Stimulated activated CD4-positive, alpha-beta T cell treated with anti-CD3 and anti-CD28 coated beads, Interleukin-4, amount 100 ng/mL, for 24 hours (primary cell): ENCODE results near the gene PTGR2.
"Not testable (repeated sequence)": the region's sequence is repeated elsewhere in the genome, so short reads cannot be mapped to it uniquely, and the experiment has no call there.

Experiments
- DNase-seq: peaks from one replicate; pipeline ENCODE4 v3.0.0-alpha.2; 2020

PTGR2 gene

DNA sequence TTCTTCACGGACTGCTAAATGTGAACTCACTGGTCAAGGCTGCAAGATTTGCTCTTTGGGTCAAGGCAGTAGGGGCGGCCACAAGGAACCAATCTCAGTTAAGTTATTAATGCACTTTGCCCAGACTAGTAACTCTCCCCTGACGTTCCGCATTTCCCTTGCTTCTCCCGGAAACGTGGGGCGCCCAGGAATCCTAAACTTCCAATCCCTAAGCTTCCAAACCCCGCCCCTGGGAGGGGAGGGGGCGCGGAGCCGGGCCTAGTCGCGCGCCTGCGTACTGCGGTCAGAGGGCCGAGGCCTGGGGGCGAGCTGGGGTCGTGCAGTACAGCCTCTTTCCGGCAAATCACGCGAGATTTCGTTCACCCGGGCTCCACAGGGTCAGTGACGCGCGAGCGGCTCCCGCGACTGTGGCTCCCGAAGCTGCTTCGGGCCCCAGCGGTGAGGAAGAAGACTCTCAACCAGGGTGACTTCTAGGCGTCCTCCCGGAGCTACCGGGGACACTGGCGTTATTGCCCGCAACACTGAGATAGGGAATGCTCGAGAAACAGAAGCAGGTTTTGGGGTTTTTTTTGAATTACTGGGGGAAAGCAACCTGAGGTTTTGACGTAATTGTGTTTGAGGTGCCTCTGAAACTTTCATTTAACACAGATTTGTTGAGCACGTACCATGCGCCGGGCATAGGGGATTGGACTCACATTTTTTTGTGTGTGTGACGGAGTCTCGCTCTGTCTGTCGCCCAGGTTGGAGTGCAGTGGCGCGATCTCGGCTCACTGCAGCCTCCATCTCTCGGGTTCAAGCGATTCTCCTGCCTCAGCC, at the start of gene PTGR2:
TSS of gene PTGR2 (plus strand) at position 265 of the 816 bp plus-strand sequence. CDS start 7,032 bp downstream, outside the sequence.
- DNase-seq: peak; percentile 89

DNA sequence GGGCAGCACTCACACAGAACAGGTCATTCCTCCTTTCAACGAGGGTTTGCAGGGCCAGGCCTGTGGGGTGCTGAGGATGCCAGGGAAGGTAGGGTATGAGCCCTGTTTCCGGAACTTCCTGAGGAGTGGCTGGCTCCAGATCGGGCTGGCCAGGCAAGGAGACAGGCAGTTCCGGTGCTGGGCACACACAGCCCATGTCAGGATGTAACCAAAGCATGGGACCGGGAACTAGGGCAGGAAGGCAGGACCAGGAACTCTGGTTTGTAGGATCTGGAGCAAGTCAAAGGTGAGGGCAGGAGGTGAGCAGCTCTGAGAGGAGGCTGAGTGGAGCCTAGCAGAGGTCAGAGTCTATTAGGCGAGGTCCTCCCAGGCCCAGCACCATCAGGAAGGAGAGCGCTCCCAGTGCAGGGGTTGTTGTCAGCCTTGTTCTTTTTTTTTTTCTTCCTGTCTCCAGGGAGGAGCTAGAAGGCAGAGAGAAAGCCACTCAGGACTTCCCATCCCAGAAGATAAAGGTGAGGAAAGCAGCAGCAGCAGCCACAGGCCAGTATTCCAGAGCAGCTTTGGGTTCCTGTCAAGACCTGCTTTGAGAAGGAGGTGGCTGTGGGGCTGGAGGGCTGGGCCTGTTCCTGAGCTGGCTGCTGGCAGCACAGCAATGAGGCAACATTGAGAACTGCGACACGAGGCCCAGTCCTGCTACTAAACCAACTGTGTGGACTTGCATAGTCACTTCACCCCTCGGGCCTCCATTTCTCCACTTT, 49.0 kb upstream of the PTGR2 start:
- DNase-seq: no peak

GRCh38 chr14:73804636-73805035, 47.0 kb upstream of the PTGR2 start:
- DNase-seq: no peak

- DNase-seq: no peak
Observed at GRCh38 chr14:73807457-73807856, 44.2 kb upstream of the PTGR2 start.

DNA sequence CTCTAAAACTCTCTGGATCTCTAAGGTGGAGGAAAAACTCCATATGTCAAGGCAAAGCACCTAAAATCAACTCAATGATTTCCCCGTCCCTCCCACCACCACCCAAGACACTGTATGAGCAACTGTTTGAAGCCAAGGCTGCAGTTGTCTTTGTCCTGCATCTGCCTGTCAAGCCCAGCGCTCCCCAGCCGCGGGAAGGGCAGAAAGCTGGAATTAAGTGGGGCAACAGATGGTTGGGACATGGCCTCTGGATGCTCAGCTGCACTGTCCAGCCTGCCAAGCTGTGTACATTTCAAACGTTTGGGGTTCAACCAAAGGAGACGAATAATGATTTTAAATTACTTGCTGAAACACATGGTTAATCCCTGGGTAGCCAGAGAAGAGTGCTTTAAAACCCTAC, 42.2 kb upstream of the PTGR2 start:
- DNase-seq: no peak

DNA sequence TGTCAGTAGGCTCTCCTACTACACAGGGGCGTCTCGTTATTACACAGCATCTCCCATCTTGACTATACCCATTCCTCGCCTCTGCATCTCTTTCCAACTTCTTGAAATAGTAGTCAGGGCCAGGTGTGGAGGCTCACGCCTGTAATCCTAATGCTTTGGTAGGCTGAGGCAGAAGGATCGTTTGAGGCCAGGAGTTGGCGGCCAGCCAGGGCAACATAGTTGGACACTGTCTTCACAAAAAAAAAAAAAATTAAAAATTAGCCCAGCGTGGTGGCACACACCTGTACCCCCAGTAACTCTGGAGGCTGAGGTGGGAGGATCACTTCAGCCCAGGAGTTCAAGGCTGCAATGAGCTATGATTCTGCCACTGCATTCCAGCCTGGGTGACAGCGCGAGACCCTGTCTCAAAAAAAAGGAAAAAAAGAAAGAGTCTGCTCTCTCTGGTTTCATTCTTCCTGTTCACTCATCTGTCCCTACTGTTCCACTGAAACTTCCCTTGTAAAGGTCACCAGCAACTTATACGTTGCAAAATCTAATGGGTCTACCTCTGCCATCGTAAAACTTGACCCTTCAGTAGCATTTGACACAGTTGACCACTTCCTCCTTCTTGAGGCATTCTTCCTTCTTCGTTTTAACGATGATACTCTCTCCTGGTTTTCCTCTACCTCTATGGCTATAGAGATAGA, 41.0 kb upstream of the PTGR2 start:
- no peak for DNase-seq

DNA sequence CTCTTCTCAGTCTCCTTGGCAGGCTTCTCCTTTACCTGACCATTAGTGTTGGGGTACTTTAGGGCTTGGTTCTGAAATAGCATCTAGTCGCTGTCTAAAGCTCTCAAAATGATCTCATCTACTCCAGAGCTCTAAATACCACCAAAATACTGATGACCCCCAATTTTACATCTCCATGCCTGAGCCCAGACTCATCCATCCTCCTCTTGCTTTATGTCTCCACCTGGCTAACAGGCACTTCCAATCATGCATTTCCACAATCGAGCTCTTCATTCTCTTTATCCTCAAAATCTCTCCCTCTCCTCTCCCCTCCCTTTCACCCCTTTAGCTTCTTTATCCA, 40.5 kb upstream of the PTGR2 start:
- no peak for DNase-seq

DNA sequence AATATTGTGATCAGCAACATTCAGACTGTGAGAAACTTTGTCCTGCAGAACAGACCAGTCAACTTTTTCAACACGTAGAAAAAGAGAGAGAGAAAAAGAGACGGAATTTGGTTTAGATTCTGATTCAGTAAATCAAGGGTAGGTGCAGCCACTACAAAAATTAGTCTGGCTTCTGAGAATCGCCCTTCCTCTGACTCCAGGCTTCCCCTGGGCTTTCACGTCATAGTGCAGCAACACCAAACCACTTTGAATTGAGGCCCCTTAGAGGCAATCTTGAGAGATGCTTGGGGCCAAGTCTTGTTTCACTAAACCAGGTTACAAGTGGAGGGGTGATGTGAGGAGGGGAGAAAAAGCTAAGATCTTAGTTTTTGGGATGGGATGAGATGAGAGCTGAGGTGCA, 37.5 kb upstream of the PTGR2 start:
- DNase-seq: no peak

GRCh38 chr14:73815849-73816248, 35.8 kb upstream of the PTGR2 start:
- no peak for DNase-seq

DNA sequence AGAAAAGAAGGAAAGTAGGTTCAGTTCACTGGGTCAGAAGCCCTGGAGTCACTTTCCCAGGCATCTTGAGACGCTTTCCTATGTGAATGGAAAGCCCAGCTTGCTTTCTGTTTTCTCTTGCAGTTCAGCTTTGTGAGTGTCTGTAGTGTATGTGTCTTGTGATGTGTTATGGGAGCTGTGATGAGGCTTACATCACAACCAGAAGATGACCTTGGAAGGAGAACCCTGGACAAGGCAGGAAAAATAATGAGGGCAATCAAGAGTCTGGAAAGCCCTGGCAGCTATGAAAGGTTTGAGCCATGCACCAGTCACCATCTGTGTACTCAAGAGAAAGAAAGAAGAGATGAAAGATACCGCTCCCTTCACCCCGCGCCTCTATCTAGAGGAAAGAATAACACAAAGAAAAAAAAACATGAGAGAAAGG, 35.2 kb upstream of the PTGR2 start:
- no peak for DNase-seq

GRCh38 chr14:73817020-73817655, 34.5 kb upstream of the PTGR2 start:
- no peak for DNase-seq

DNA sequence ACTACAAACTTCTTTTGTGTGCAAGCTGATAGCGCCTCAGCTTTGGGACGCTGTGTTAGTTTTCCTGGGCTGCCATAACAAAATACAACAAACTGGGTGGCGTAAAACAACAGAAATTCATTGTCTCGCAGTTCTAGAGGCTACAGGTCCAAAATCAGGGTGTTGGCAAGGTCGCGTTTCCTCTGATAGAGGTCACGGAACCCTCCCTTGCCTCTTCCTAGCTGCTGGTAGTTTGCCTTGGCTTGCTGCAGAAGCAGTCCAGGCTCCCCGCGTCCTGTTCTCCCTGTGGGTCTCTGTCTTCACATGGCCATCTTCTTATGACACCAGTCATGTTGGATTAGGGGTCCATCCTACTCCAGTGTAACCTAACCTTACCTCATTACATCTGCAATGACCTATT, 32.8 kb upstream of the PTGR2 start:
- no peak for DNase-seq

- DNase-seq: no peak
Observed at GRCh38 chr14:73820631-73821030, 31.0 kb upstream of the PTGR2 start.

- no peak for DNase-seq
Observed at GRCh38 chr14:73823339-73823885, 28.2 kb upstream of the PTGR2 start.

DNA sequence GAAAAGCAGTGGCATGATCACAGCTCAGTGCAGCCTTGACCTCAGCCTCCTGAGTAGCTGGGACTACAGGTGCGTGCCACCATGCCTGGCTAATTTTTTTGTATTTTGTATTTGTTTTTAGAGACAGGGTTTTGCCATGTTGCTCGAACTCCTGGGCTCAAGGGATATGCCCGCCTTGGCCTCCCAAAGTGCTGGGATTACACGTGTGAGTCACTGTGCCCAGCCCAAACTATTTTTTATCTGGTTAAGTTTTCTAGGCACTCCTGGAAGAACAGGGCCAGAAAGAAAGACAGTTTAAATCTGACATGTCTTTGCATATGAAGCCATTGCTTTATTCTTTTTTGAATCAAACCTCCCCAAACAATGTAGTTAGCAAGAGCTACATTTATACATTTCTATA, 27.5 kb upstream of the PTGR2 start:
- no peak for DNase-seq

DNA sequence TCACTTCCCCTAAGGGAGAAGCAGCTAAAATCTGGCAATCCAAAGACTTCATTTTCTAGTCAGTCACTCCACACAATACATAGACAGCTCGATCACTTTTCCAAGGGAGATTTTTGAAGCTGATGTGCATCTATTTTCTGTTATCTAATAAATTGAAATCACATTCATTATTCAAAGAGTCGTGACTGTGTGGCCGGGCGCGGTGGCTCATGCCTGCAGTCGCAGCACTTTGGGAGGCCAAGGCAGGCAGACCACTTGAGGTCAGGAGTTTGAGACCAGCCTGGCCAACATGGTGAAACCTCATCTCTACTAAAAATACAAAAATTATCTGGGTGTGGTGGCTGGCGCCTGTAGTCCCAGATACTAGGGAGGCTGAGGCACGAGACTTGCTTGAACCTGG, 27.1 kb upstream of the PTGR2 start:
- DNase-seq: no peak

GRCh38 chr14:73825551-73826188, 26.0 kb upstream of the PTGR2 start:
- DNase-seq: peak; percentile 84

- DNase-seq: not testable (repeated sequence)
Observed at GRCh38 chr14:73827190-73827589, 24.4 kb upstream of the PTGR2 start.

DNA sequence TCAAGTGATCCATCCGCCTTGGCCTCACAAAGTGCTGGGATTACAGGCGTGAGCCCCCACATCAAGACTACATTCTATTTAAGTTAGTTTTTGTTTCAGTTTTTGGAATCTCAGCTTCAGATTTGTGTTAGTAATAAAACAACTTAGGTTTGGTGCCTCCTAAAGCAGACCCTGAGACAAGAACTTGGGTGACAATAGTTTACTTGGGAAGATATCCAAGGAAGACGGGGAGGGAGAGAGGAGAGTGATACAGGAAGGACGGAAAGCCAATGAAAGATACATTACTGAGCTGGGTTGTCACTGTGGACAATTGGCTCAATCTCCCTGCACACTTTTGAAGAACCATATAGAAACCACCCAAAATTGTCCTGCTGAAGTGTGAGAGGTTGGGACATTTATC, 22.6 kb upstream of the PTGR2 start:
- no peak for DNase-seq

DNA sequence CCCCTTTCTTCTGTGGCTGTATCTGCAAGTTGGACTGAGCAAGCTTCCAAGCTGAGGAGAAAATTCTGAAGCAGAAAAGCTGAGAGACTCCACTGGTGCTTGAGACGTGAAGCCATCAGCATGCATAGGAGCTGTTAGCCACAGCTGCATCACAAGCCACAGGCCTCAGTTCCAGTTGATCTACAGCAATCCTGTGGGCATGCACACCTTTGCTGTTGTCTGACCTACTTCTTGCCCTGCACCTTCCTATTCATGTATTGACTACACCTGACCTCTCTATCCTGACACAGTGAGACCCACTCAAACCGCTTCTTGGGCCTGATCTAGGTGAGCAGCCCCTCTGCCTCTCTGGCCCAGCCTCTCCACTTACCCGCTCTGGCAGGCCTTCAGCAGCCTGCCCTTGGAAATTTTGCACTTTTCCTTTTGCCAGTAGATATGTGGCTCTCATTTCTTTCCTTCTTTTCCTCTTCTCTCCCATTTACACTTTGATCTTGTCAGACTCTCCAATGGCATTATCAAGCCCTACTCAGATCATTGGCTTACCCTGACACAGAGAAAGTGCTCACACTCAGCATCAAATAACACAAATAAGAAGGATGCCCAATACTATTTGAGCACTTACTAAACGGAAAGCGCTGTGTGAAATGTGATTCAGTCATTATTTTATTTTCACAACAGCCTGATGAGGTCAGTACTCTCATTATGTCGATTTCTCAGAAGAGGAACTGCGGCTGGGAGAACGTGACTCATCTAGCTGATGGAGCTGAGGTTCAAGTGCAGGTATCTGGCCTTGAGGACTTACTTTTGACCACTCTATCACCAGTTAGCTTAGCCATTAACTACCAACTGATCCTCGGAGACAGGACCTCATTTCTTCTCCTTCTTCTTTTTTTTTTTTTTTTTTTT, 21.9 kb upstream of the PTGR2 start:
- DNase-seq: peak; percentile 46

GRCh38 chr14:73833034-73833433, 18.6 kb upstream of the PTGR2 start:
- no peak for DNase-seq
